ENCODE results near the gene KCTD13. TPM values are rescaled to one million over a fixed set of nuclear protein-coding genes. Genes with fewer than 3 reads are reported as not detected.

The KCTD13 gene
- total RNA-seq, 2 experiments from 2014 or later = 35.2 to 35.3 TPM

- Mint-ChIP-seq H3K4me3 (no peak overlapping the region), H3K36me3 (ENCODE audit: low read depth) (no peaks in the 10 kb centered on the region), H3K9me3 (no peaks in the 10 kb centered on the region), H3K4me1 (ENCODE audit: low read depth) (peaks cover 16% of the 10 kb centered on the region), H3K27me3 (no peaks in the 10 kb centered on the region), H3K27ac (no peak overlapping the region)
- no peak for TF ChIP-seq CTCF (IDR thresholded peaks at IDR 0.05)
- DNase-seq (no peak), ATAC-seq (no peak)
- ChIA-PET CTCF (no interaction called here), POLR2A (no interaction called here)
- intact Hi-C loops (cut with micrococcal nuclease) = no loop called here
Observed at GRCh38 chr16:29958756-29959155, 32.7 kb upstream of the KCTD13 start.

- DNase-seq (no peak), ATAC-seq (no peak)
- H3K27ac Mint-ChIP-seq = no peak overlapping the region
- CTCF ChIA-PET = no interaction called here
- no peak for TF ChIP-seq CTCF (IDR thresholded peaks at IDR 0.05)
- H3K4me3 Mint-ChIP-seq = no peak overlapping the region
- intact Hi-C loops (cut with micrococcal nuclease) = no loop called here
- H3K4me1 Mint-ChIP-seq (ENCODE audit: low read depth) = no peaks in the 10 kb centered on the region
- peaks cover 4% of the 10 kb centered on the region for H3K9me3 Mint-ChIP-seq
- H3K36me3 Mint-ChIP-seq (ENCODE audit: low read depth) = no peaks in the 10 kb centered on the region
- H3K27me3 Mint-ChIP-seq = peaks cover 2% of the 10 kb centered on the region
- POLR2A ChIA-PET = interaction anchor here (0.7 to 1.2 kb wide), 3 partner anchors 26 to 75 kb away, joined by 3 read pairs; partner anchors contain the start of gene KCTD13
Observed at GRCh38 chr16:29951625-29952365, 25.8 kb upstream of the KCTD13 start.

GRCh38 chr16:29950806-29951461, 24.9 kb upstream of the KCTD13 start:
- H3K36me3 Mint-ChIP-seq (ENCODE audit: low read depth) = no peaks in the 10 kb centered on the region
- no peaks in the 10 kb centered on the region for H3K4me1 Mint-ChIP-seq (ENCODE audit: low read depth)
- intact Hi-C loops (cut with micrococcal nuclease) = no loop called here
- H3K4me3 Mint-ChIP-seq = no peak overlapping the region
- POLR2A ChIA-PET = interaction anchor here (0.5 to 1.2 kb wide), 3 partner anchors 23 to 64 kb away, joined by 3 read pairs; partner anchors contain the start of gene KCTD13
- H3K9me3 Mint-ChIP-seq = peaks cover 4% of the 10 kb centered on the region
- CTCF ChIA-PET = no interaction called here
- TF ChIP-seq CTCF (IDR thresholded peaks at IDR 0.05) = no peak
- DNase-seq = no peak
- peaks cover 2% of the 10 kb centered on the region for H3K27me3 Mint-ChIP-seq
- no peak overlapping the region for H3K27ac Mint-ChIP-seq
- ATAC-seq = no peak

GRCh38 chr16:29947897-29948296, 21.9 kb upstream of the KCTD13 start:
- no peak for DNase-seq
- H3K4me1 Mint-ChIP-seq (ENCODE audit: low read depth) = no peaks in the 10 kb centered on the region
- no peak for TF ChIP-seq CTCF (IDR thresholded peaks at IDR 0.05)
- CTCF ChIA-PET = no interaction called here
- no peak for ATAC-seq
- no peak overlapping the region for H3K4me3 Mint-ChIP-seq
- H3K9me3 Mint-ChIP-seq = peaks cover 4% of the 10 kb centered on the region
- H3K27me3 Mint-ChIP-seq = peaks cover 2% of the 10 kb centered on the region
- no peak overlapping the region for H3K27ac Mint-ChIP-seq
- POLR2A ChIA-PET = no interaction called here
- intact Hi-C loops (cut with micrococcal nuclease) = no loop called here
- no peaks in the 10 kb centered on the region for H3K36me3 Mint-ChIP-seq (ENCODE audit: low read depth)
